HEK293 (cell line): Measurements from ENCODE around the gene GALNT13.

Experiments
- CTCF ChIA-PET: fragments of 350-600 bp; formaldehyde crosslinking; extraction: SDS; loops from one replicate; lab custom pipeline; 2021; ENCODE audit warnings: antibody characterized with exemption; lab: Yijun Ruan, JAX
- POLR2A ChIA-PET: fragments of 300-600 bp; formaldehyde crosslinking; extraction: SDS; loops from one replicate; lab custom pipeline; 2020; ENCODE audit warnings: antibody characterized with exemption, inconsistent platforms; lab: Yijun Ruan, JAX
- H3K27ac ChIP-seq: fragments of 200-500 bp; sonication (Bioruptor generic); 2 replicates; pipeline ENCODE4 v1.5.1; 2014; ENCODE audit warnings: low read depth, low read length, control low read depth, inconsistent platforms; ENCODE audit errors: extremely low read depth
- H3K36me3 ChIP-seq, 2 experiments: fragments of 200-500 bp in 1 of 2; sonication (Bioruptor generic) in 1 of 2; 1 replicate in 1 of 2; 2 replicates in 1 of 2; pipeline ENCODE4 v1.5.1; 2014 to 2017; ENCODE audit warnings: inconsistent platforms in 2 of 2, low read length in 2 of 2; ENCODE audit not compliant: control insufficient read depth in 2 of 2, insufficient read depth in 1 of 2
- H3K4me1 ChIP-seq: fragments of 200-500 bp; sonication (Bioruptor generic); 2 replicates; pipeline ENCODE4 v1.5.1; 2014; ENCODE audit warnings: mild to moderate bottlenecking, low read length, inconsistent platforms; ENCODE audit not compliant: control insufficient read depth, insufficient read depth
- H3K4me3 ChIP-seq: 2 replicates; pipeline ENCODE4 v1.5.1; 2011; ENCODE audit warnings: low read depth, mild to moderate bottlenecking, control low read depth, low read length, moderate library complexity
- H3K9me3 ChIP-seq: fragments of 200-500 bp; sonication (Bioruptor generic); 2 replicates; pipeline ENCODE4 v1.5.1; 2014; ENCODE audit warnings: low read depth, low read length, inconsistent platforms; ENCODE audit not compliant: control insufficient read depth, insufficient read depth
- CTCF ChIP-seq: fragments of 450-650 bp; formaldehyde crosslinking; IDR thresholded peaks from 2 replicates; pipeline ENCODE4 v1.5.1; 2016; ENCODE audit warnings: missing biosample characterization, missing genetic modification characterization
- FEZF1 ChIP-seq: fragments of 450-650 bp; formaldehyde crosslinking; IDR thresholded peaks from 2 replicates; pipeline ENCODE4 v1.5.1; 2016; ENCODE audit warnings: missing biosample characterization, missing genetic modification characterization
- GLI4 ChIP-seq: fragments of 450-650 bp; formaldehyde crosslinking; IDR thresholded peaks from 2 replicates; pipeline ENCODE4 v1.5.1; 2016; ENCODE audit warnings: missing biosample characterization, missing genetic modification characterization
- IKZF3 ChIP-seq: fragments of 450-650 bp; IDR thresholded peaks from 2 replicates; pipeline ENCODE4 v1.5.0; 2018; ENCODE audit warnings: missing biosample characterization, mild to moderate bottlenecking, missing genetic modification characterization, moderate library complexity
- KLF16 ChIP-seq: fragments of 450-650 bp; formaldehyde crosslinking; IDR thresholded peaks from 2 replicates; pipeline ENCODE4 v1.5.1; 2017; ENCODE audit warnings: missing biosample characterization, missing genetic modification characterization
- MEIS1 ChIP-seq: sonication (generic); formaldehyde crosslinking; IDR thresholded peaks from 2 replicates; pipeline ENCODE4 v1.8.1; 2022; ENCODE audit warnings: missing genetic modification reagents, mild to moderate bottlenecking, borderline replicate concordance
- OVOL3 ChIP-seq: fragments of 450-650 bp; formaldehyde crosslinking; IDR thresholded peaks from 2 replicates; pipeline ENCODE4 v1.5.1; 2016; ENCODE audit warnings: missing biosample characterization, missing genetic modification characterization
- SP2 ChIP-seq: fragments of 450-650 bp; formaldehyde crosslinking; IDR thresholded peaks from 2 replicates; pipeline ENCODE4 v1.5.1; 2016; ENCODE audit warnings: missing biosample characterization, missing genetic modification characterization
- TRIM28 ChIP-seq: IDR thresholded peaks from 2 replicates; pipeline ENCODE4 v1.6.1; 2011; ENCODE audit warnings: low read length, control low read depth, borderline replicate concordance
- TSHZ1 ChIP-seq: fragments of 450-650 bp; formaldehyde crosslinking; IDR thresholded peaks from 2 replicates; pipeline ENCODE4 v1.5.1; 2016; ENCODE audit warnings: missing biosample characterization, missing genetic modification characterization, borderline replicate concordance
- WT1 ChIP-seq: fragments of 450-650 bp; formaldehyde crosslinking; IDR thresholded peaks from 2 replicates; pipeline ENCODE4 v1.5.1; 2016; ENCODE audit warnings: missing biosample characterization, missing genetic modification characterization
- ZBTB21 ChIP-seq: fragments of 450-650 bp; formaldehyde crosslinking; IDR thresholded peaks from 2 replicates; pipeline ENCODE4 v1.5.1; 2017; ENCODE audit warnings: missing biosample characterization, missing genetic modification characterization
- ZBTB7A ChIP-seq: fragments of 450-650 bp; formaldehyde crosslinking; IDR thresholded peaks from 2 replicates; pipeline ENCODE4 v1.5.1; 2016; ENCODE audit warnings: low read depth, missing biosample characterization, missing genetic modification characterization
- ZNF121 ChIP-seq: fragments of 450-650 bp; formaldehyde crosslinking; IDR thresholded peaks from 2 replicates; pipeline ENCODE4 v1.5.1; 2016; ENCODE audit warnings: missing biosample characterization, missing genetic modification characterization
- ZNF140 ChIP-seq: fragments of 450-650 bp; formaldehyde crosslinking; IDR thresholded peaks from 2 replicates; pipeline ENCODE4 v1.5.1; 2016; ENCODE audit warnings: missing biosample characterization, missing genetic modification characterization
- ZNF148 ChIP-seq: fragments of 450-650 bp; formaldehyde crosslinking; IDR thresholded peaks from 2 replicates; pipeline ENCODE4 v1.5.0; 2017; ENCODE audit warnings: missing biosample characterization, missing genetic modification characterization, borderline replicate concordance
- ZNF157 ChIP-seq: fragments of 450-650 bp; formaldehyde crosslinking; IDR thresholded peaks from 2 replicates; pipeline ENCODE4 v1.5.1; 2016; ENCODE audit warnings: missing biosample characterization, missing genetic modification characterization
- ZNF23 ChIP-seq: fragments of 450-650 bp; formaldehyde crosslinking; IDR thresholded peaks from 2 replicates; pipeline ENCODE4 v1.5.1; 2016; ENCODE audit warnings: missing biosample characterization, missing genetic modification characterization, borderline replicate concordance
- ZNF404 ChIP-seq: fragments of 450-650 bp; formaldehyde crosslinking; IDR thresholded peaks from 2 replicates; pipeline ENCODE4 v1.5.1; 2017; ENCODE audit warnings: missing biosample characterization, missing genetic modification characterization
- ZNF423 ChIP-seq: fragments of 450-650 bp; formaldehyde crosslinking; IDR thresholded peaks from 2 replicates; pipeline ENCODE4 v1.5.1; 2016; ENCODE audit warnings: missing biosample characterization, missing genetic modification characterization
- ZNF426 ChIP-seq: fragments of 450-650 bp; formaldehyde crosslinking; IDR thresholded peaks from 2 replicates; pipeline ENCODE4 v1.5.1; 2017; ENCODE audit warnings: missing biosample characterization, missing genetic modification characterization, mild to moderate bottlenecking, inconsistent platforms, moderate library complexity
- ZNF48 ChIP-seq: fragments of 450-650 bp; formaldehyde crosslinking; IDR thresholded peaks from 2 replicates; pipeline ENCODE4 v1.5.1; 2016; ENCODE audit warnings: missing biosample characterization, missing genetic modification characterization
- ZNF510 ChIP-seq: fragments of 450-650 bp; formaldehyde crosslinking; IDR thresholded peaks from 2 replicates; pipeline ENCODE4 v1.5.1; 2018; ENCODE audit warnings: mild to moderate bottlenecking, missing genetic modification characterization, missing biosample characterization; ENCODE audit not compliant: insufficient replicate concordance
- ZNF530 ChIP-seq: fragments of 450-650 bp; formaldehyde crosslinking; IDR thresholded peaks from 2 replicates; pipeline ENCODE4 v1.5.1; 2016; ENCODE audit warnings: low read depth, missing biosample characterization, missing genetic modification characterization
- ZNF544 ChIP-seq: fragments of 450-650 bp; formaldehyde crosslinking; IDR thresholded peaks from 2 replicates; pipeline ENCODE4 v1.5.0; 2017; ENCODE audit warnings: missing biosample characterization, missing genetic modification characterization
- ZNF555 ChIP-seq: fragments of 450-650 bp; formaldehyde crosslinking; conservative IDR thresholded peaks from 2 replicates; pipeline ENCODE4 v1.5.1; 2017; ENCODE audit warnings: missing biosample characterization, mild to moderate bottlenecking, missing genetic modification characterization, inconsistent platforms
- ZNF610 ChIP-seq: fragments of 450-650 bp; formaldehyde crosslinking; IDR thresholded peaks from 2 replicates; pipeline ENCODE4 v1.5.1; 2016; ENCODE audit warnings: missing biosample characterization, missing genetic modification characterization, borderline replicate concordance
- ZNF629 ChIP-seq: fragments of 450-650 bp; formaldehyde crosslinking; IDR thresholded peaks from 2 replicates; pipeline ENCODE4 v1.5.1; 2017; ENCODE audit warnings: missing biosample characterization, missing genetic modification characterization
- ZNF747 ChIP-seq: fragments of 450-650 bp; formaldehyde crosslinking; IDR thresholded peaks from 2 replicates; pipeline ENCODE4 v1.5.1; 2016; ENCODE audit warnings: missing biosample characterization, missing genetic modification characterization
- ZSCAN18 ChIP-seq: fragments of 450-650 bp; formaldehyde crosslinking; IDR thresholded peaks from 2 replicates; pipeline ENCODE4 v1.5.1; 2016; ENCODE audit warnings: missing biosample characterization, missing genetic modification characterization

GALNT13 gene

GRCh38 chr2:153912798-153913396 lies 41.2 kb downstream of the GALNT13 start:
- Histone ChIP-seq H3K4me1 (no peaks in the 10 kb centered on the region), H3K9me3 (no peaks in the 10 kb centered on the region), H3K4me3 (no peak overlapping the region), H3K27ac (no peak overlapping the region), H3K36me3 (no peaks in the 10 kb centered on the region)
- ChIA-PET POLR2A (no interaction called here), CTCF (no interaction called here)
- no peak for TF ChIP-seq SP2 (tag by site-specific recombination)
- no peak for TF ChIP-seq ZNF510 (tag by site-specific recombination)
- TF ChIP-seq ZNF23 (tag by site-specific recombination): no peak
- TF ChIP-seq ZNF140: no peak
- TF ChIP-seq ZNF629: no peak
- TF ChIP-seq ZNF423: no peak
- no peak for TF ChIP-seq ZNF747
- TF ChIP-seq OVOL3 (tag by site-specific recombination): no peak
- no peak for TF ChIP-seq ZBTB21 (tag by site-specific recombination)
- no peak for TF ChIP-seq MEIS1 (CRISPR knock-in tag)
- TF ChIP-seq ZNF426 (tag by site-specific recombination): no peak
- no peak for TF ChIP-seq TRIM28
- no peak for TF ChIP-seq ZNF544 (tag by site-specific recombination)
- no peak for TF ChIP-seq ZNF148 (tag by site-specific recombination)
- TF ChIP-seq ZNF404 (tag by site-specific recombination): no peak
- TF ChIP-seq GLI4: no peak
- TF ChIP-seq ZNF157 (tag by site-specific recombination): no peak

GRCh38 chr2:153917570-153917969 lies 45.8 kb downstream of the GALNT13 start:
- no peak overlapping the region for H3K4me3 ChIP-seq
- ChIA-PET POLR2A (no interaction called here), CTCF (no interaction called here)
- no peak for TF ChIP-seq WT1 (tag by site-specific recombination)
- TF ChIP-seq ZNF48: no peak
- TF ChIP-seq ZNF610: no peak
- TF ChIP-seq CTCF: no peak
- no peak for TF ChIP-seq ZNF121 (tag by site-specific recombination)
- TF ChIP-seq FEZF1 (tag by site-specific recombination): no peak
- TF ChIP-seq KLF16 (tag by site-specific recombination): no peak
- TF ChIP-seq ZNF555 (tag by site-specific recombination): no peak
- no peak for TF ChIP-seq ZNF530
- TF ChIP-seq ZSCAN18 (tag by site-specific recombination): no peak
- TF ChIP-seq IKZF3 (tag by site-specific recombination): no peak
- TF ChIP-seq TSHZ1 (tag by site-specific recombination): no peak
- TF ChIP-seq ZNF544 (tag by site-specific recombination): no peak
- no peak for TF ChIP-seq ZBTB7A (tag by site-specific recombination)

More at GRCh38 chr2:153917570-153917969, 45.8 kb downstream of the GALNT13 start:
- no peaks in the 10 kb centered on the region for H3K4me1 ChIP-seq
- H3K9me3 ChIP-seq: no peaks in the 10 kb centered on the region
- H3K27ac ChIP-seq: no peak overlapping the region
- H3K36me3 ChIP-seq: no peaks in the 10 kb centered on the region
